Measurements from ENCODE around the gene POLDIP2.
A peak's percentile ranks its signal among the peaks of the same experiment; 100 is the strongest.

POLDIP2 gene

DNA sequence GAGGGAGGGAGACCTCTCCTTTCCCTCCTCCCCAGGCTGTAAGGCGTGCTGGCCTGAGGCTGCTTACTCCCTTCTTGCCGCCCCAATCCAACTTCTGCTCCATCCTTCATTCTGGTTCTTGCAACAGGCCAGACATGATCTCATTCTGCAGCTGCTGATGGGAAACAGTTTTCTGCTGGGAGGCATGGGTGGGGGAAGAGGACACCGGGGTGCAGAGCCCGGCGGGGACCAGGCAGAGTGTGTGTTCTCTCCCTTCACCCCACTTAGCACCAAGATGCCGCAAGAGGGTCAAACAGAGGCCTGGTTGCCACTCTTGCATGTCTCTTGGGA, 15.6 kb upstream of the POLDIP2 start:
- TF ChIP-seq ZFX (IDR thresholded peaks at IDR 0.05; ENCODE audit: borderline replicate concordance): no peak
- TF ChIP-seq, protein P1, sequence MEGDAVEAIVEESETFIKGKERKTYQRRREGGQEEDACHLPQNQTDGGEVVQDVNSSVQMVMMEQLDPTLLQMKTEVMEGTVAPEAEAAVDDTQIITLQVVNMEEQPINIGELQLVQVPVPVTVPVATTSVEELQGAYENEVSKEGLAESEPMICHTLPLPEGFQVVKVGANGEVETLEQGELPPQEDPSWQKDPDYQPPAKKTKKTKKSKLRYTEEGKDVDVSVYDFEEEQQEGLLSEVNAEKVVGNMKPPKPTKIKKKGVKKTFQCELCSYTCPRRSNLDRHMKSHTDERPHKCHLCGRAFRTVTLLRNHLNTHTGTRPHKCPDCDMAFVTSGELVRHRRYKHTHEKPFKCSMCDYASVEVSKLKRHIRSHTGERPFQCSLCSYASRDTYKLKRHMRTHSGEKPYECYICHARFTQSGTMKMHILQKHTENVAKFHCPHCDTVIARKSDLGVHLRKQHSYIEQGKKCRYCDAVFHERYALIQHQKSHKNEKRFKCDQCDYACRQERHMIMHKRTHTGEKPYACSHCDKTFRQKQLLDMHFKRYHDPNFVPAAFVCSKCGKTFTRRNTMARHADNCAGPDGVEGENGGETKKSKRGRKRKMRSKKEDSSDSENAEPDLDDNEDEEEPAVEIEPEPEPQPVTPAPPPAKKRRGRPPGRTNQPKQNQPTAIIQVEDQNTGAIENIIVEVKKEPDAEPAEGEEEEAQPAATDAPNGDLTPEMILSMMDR (IDR thresholded peaks at IDR 0.05): no peak
- H3K27ac ChIP-seq: peak overlapping the region; percentile 86

DNA sequence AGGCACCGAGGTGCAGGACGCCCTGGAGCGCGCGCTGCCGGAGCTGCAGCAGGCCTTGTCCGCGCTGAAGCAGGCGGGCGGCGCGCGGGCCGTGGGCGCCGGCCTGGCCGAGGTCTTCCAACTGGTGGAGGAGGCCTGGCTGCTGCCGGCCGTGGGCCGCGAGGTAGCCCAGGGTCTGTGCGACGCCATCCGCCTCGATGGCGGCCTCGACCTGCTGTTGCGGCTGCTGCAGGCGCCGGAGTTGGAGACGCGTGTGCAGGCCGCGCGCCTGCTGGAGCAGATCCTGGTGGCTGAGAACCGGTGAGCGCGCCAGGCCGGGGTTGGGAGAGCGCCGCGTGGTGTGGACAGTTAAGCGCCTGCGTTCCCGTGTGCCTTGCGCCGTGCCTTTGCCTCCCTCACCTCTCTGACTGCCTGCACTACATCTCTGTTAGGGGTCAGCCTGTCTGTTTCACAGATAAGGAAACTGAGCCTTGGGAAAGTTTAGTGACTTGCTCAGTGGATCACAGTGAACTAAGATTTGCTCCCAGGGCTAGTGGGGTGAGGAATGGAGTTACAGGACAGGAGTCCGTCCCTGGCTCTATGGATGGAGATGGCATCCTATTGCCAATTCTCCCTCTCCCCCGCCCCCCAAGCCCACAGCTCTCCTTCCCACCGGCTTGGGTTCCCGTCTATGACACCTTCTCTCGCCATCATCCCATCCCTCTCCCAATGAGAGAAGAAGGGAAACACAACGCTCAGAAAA, 15.0 kb upstream of the POLDIP2 start:
- TF ChIP-seq ZFX (IDR thresholded peaks at IDR 0.05; ENCODE audit: borderline replicate concordance): 0 out of 2 replicates have a peak, but pooled peaks have one; percentile 57
- TF ChIP-seq, protein P1 (IDR thresholded peaks at IDR 0.05): peak; percentile 7; the same call in 1 of the 2 replicates
- peak overlapping the region; percentile 86 for H3K27ac ChIP-seq

DNA sequence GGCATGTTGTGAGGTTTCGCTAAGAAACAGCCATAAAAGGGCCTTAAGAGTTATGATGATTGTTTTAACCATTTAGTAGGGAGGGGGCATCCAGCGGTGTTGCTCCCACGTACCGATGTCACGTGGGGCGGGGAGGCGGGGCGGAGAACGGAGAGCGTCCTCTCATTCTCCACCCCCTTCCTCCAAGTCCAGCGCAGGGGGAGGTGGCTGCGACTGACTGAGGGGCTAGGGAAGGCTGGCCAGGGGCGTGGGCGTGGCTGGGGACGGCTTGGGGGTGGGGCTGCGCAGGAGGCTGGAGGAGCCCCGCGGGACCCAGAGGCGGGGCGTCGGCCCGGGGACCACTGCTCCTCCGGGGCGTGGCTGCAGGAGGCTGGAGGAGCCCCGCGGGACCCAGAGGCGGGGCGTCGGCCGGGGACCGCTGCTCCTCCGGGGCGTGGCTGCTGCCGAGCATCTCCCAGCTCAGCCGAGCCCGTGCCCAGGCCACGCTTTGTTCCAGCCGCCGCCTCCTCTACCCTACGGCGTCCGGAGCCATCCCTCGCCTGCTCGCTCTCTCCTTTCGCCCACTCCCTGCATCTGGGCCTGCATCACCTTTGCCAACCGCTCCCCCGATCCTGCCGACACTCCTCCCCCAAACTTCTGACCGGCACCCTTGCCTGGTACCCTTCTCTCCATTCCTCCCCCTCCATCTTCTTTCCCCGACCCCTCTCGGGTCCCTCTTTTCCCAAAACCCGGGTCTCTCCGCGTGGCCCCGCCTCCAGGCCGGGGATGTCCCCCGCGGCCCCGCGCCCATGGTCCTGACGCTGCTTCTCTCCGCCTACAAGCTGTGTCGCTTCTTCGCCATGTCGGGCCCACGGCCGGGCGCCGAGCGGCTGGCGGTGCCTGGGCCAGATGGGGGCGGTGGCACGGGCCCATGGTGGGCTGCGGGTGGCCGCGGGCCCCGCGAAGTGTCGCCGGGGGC, 14.2 kb upstream of the POLDIP2 start, which contains the start of gene SARM1:
Gene SARM1, plus strand, starts transcription at position 450 of the 958 bp plus-strand sequence. Its CDS starts 339 bp downstream, at position 789.
- peak within 1 kb of the TSS; percentile 86 for H3K27ac ChIP-seq
- TF ChIP-seq ZFX (IDR thresholded peaks at IDR 0.05; ENCODE audit: borderline replicate concordance): no peak
- TF ChIP-seq, protein P1 (IDR thresholded peaks at IDR 0.05): no peak

DNA sequence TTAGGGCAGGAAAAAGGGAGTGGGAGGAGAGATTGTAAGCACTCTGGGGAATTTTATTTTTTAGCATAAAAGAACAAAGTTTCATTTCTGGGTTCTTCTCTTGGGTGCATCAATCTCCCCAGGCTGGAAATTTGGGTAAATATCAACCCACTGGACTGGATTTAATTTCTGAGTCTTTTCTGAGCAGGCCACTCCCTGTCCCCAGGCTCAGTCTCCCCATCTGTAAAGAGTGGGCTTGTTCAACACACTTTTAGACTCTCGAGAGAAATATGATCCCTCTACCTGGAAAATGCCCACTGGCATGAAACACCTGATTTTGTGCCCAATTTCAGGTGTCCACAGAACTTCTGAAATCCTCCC, 13.4 kb upstream of the POLDIP2 start:
- TF ChIP-seq, protein P1 (IDR thresholded peaks at IDR 0.05): no peak
- no peak for TF ChIP-seq ZFX (IDR thresholded peaks at IDR 0.05; ENCODE audit: borderline replicate concordance)
- peak overlapping the region; percentile 86 for H3K27ac ChIP-seq

DNA sequence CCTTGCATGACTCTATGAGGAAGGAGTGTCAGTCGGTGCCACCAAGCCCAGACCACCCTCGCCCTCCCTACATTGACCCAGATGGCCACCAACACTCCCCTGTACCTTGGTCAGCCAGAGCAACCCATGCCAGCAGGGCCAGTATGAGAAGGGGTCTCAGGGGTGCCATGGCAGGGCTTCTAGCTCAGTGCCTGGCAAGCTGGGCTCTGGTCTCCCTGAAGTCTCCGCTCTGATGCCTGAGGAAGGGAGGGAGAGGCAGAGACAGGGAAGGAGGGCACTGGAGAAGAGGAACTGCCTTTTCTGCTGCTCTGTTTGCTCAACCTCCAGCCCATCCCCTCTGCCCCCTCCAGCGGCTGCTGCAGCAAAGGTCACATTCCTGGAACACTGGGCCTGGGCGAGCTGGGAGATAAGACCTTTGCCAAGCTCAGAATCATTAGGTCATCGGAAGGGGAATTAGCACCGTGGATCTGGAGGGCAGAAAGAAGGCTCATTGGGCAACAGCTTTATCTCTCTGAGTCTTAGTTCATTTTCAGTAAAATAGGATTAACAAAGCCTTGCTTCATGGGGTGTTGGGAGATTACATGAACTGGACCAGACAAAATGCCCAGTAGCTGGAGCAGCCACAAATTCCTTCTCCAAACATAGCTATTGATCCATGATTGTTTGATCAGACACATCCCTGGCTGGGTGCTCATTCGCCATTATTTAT, 12.9 kb upstream of the POLDIP2 start, which contains the start of gene VTN:
Gene VTN, minus strand, starts transcription at position 273 of the 709 bp plus-strand sequence. Its CDS starts 104 bp downstream, at position 169.
- H3K27ac ChIP-seq: peak within 1 kb of the TSS; percentile 86
- no peak for TF ChIP-seq ZFX (IDR thresholded peaks at IDR 0.05; ENCODE audit: borderline replicate concordance)
- TF ChIP-seq, protein P1 (IDR thresholded peaks at IDR 0.05): no peak

DNA sequence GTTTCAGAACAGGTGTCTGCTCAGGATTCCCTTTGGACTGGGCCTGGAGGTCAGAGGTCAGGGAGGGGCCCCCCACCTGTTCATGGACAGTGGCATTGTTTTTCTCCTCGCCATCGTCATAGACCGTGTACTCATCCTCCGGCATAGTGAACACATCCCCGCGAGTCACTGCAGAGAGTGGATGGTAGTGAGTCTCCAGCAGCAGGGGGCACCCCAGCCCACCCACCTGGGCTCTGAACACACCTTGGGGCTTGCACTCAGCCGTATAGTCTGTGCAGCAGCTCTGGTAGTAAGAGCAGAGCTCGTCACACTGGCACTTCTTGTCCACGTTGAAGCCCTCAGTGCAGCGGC, 12.3 kb upstream of the POLDIP2 start:
- H3K27ac ChIP-seq: peak overlapping the region; percentile 86
- TF ChIP-seq ZFX (IDR thresholded peaks at IDR 0.05; ENCODE audit: borderline replicate concordance): no peak
- TF ChIP-seq, protein P1 (IDR thresholded peaks at IDR 0.05): no peak

All from 22Rv1 (cell line).